SK-N-SH treated with all-trans-retinoic acid at 6 μM for 48 hours (cell line): Measurements from ENCODE around the gene RETREG1.

Experiments
- ATAC-seq: fragments of 200-7000 bp; cut with Tn5 transposase; 3 replicates; pipeline ENCODE4 v1.9.1; 2020; ENCODE audit warnings: mild to moderate bottlenecking, moderate library complexity
- ARNTL ChIP-seq: fragments of 450-650 bp; formaldehyde crosslinking; IDR thresholded peaks from 2 replicates; pipeline ENCODE4 v1.5.0; 2020; ENCODE audit warnings: low read depth, mild to moderate bottlenecking, moderate library complexity, borderline replicate concordance
- BACH2 ChIP-seq: fragments of 250-450 bp; sonication (Bioruptor Pico); IDR thresholded peaks from 2 replicates; pipeline ENCODE4 v1.9.0; 2021; ENCODE audit warnings: mild to moderate bottlenecking, borderline replicate concordance
- CSDC2 ChIP-seq: fragments of 250-450 bp; sonication (Bioruptor Pico); IDR thresholded peaks from 2 replicates; pipeline ENCODE4 v1.5.0; 2020; ENCODE audit warnings: mild to moderate bottlenecking, moderate library complexity
- CSRNP3 ChIP-seq: fragments of 250-450 bp; sonication (Bioruptor Pico); IDR thresholded peaks from 2 replicates; pipeline ENCODE4 v1.5.1; 2021; ENCODE audit warnings: mild to moderate bottlenecking, moderate library complexity
- ESRRG ChIP-seq: fragments of 250-450 bp; sonication (Bioruptor Pico); IDR thresholded peaks from 2 replicates; pipeline ENCODE4 v1.6.1; 2021; ENCODE audit warnings: mild to moderate bottlenecking
- GLIS3 ChIP-seq: fragments of 250-450 bp; sonication (Bioruptor Pico); IDR thresholded peaks from 2 replicates; pipeline ENCODE4 v1.5.0; 2020; ENCODE audit warnings: mild to moderate bottlenecking, moderate library complexity
- ISL1 ChIP-seq: fragments of 250-450 bp; sonication (Bioruptor Pico); IDR thresholded peaks from 2 replicates; pipeline ENCODE4 v2.1.2; 2022; ENCODE audit warnings: mild to moderate bottlenecking, moderate library complexity
- OSR1 ChIP-seq: fragments of 250-450 bp; sonication (Bioruptor Pico); IDR thresholded peaks from 2 replicates; pipeline ENCODE4 v1.8.0; 2022; ENCODE audit warnings: moderate library complexity, mild to moderate bottlenecking, inconsistent platforms
- PPARA ChIP-seq: fragments of 250-450 bp; sonication (Bioruptor Pico); IDR thresholded peaks from 2 replicates; pipeline ENCODE4 v1.5.0; 2020; ENCODE audit warnings: mild to moderate bottlenecking, borderline replicate concordance
- RARB ChIP-seq: fragments of 250-450 bp; sonication (Bioruptor Pico); IDR thresholded peaks from 2 replicates; pipeline ENCODE4 v1.8.0; 2021; ENCODE audit warnings: mild to moderate bottlenecking, moderate library complexity
- SNAI2 ChIP-seq: fragments of 250-450 bp; sonication (Bioruptor Pico); IDR thresholded peaks from 2 replicates; pipeline ENCODE4 v1.5.0; 2020; ENCODE audit warnings: mild to moderate bottlenecking, moderate library complexity
- TOX ChIP-seq: fragments of 250-450 bp; sonication (Bioruptor Pico); IDR thresholded peaks from 2 replicates; pipeline ENCODE4 v1.8.0; 2021; ENCODE audit warnings: mild to moderate bottlenecking, moderate library complexity, borderline replicate concordance
- TSHZ2 ChIP-seq: fragments of 250-450 bp; sonication (Bioruptor Pico); IDR thresholded peaks from 2 replicates; pipeline ENCODE4 v1.5.0; 2020; ENCODE audit warnings: mild to moderate bottlenecking, moderate library complexity
- ZC3H10 ChIP-seq: fragments of 250-450 bp; sonication (Bioruptor Pico); IDR thresholded peaks from 2 replicates; pipeline ENCODE4 v1.5.1; 2021; ENCODE audit warnings: mild to moderate bottlenecking, moderate library complexity
- ZFP3 ChIP-seq: fragments of 250-450 bp; sonication (Bioruptor Pico); IDR thresholded peaks from 2 replicates; pipeline ENCODE4 v1.5.0; 2020; ENCODE audit warnings: mild to moderate bottlenecking, moderate library complexity
- ZNF565 ChIP-seq: fragments of 450-650 bp; formaldehyde crosslinking; conservative IDR thresholded peaks from 2 replicates; pipeline ENCODE4 v1.5.0; 2020; ENCODE audit warnings: low read depth, mild to moderate bottlenecking, moderate library complexity
- ZNF70 ChIP-seq: fragments of 450-650 bp; formaldehyde crosslinking; IDR thresholded peaks from 2 replicates; pipeline ENCODE4 v1.5.0; 2020; ENCODE audit warnings: mild to moderate bottlenecking, moderate library complexity
- ZNF8 ChIP-seq: fragments of 450-650 bp; formaldehyde crosslinking; IDR thresholded peaks from 2 replicates; pipeline ENCODE4 v1.5.0; 2020; ENCODE audit warnings: mild to moderate bottlenecking, moderate library complexity
- TF ChIP-seq, protein P1 (sequence below): fragments of 250-450 bp; sonication (Bioruptor Pico); IDR thresholded peaks from 2 replicates; pipeline ENCODE4 v1.8.0; 2020; ENCODE audit warnings: mild to moderate bottlenecking, moderate library complexity, borderline replicate concordance
- TF ChIP-seq, protein P2 (sequence below): fragments of 250-450 bp; sonication (Bioruptor Pico); IDR thresholded peaks from 2 replicates; pipeline ENCODE4 v1.8.0; 2021; ENCODE audit warnings: low read depth, mild to moderate bottlenecking, moderate library complexity, borderline replicate concordance

RETREG1 gene

GRCh38 chr5:16626696-16627264, 10.0 kb upstream of the RETREG1 start:
- ATAC-seq, result no peak

GRCh38 chr5:16625096-16625495, 8.3 kb upstream of the RETREG1 start:
- no peak for ATAC-seq
- TF ChIP-seq ZNF8 (CRISPR knock-in tag) (no peak), GLIS3 (CRISPR knock-in tag) (no peak), BACH2 (CRISPR knock-in tag) (no peak), CSDC2 (CRISPR knock-in tag) (no peak), ISL1 (CRISPR knock-in tag) (no peak), ZNF565 (no peak), TSHZ2 (no peak), ZFP3 (CRISPR knock-in tag) (no peak), ARNTL (CRISPR knock-in tag) (no peak), RARB (CRISPR knock-in tag) (no peak), OSR1 (no peak)
- TF ChIP-seq, protein P1, sequence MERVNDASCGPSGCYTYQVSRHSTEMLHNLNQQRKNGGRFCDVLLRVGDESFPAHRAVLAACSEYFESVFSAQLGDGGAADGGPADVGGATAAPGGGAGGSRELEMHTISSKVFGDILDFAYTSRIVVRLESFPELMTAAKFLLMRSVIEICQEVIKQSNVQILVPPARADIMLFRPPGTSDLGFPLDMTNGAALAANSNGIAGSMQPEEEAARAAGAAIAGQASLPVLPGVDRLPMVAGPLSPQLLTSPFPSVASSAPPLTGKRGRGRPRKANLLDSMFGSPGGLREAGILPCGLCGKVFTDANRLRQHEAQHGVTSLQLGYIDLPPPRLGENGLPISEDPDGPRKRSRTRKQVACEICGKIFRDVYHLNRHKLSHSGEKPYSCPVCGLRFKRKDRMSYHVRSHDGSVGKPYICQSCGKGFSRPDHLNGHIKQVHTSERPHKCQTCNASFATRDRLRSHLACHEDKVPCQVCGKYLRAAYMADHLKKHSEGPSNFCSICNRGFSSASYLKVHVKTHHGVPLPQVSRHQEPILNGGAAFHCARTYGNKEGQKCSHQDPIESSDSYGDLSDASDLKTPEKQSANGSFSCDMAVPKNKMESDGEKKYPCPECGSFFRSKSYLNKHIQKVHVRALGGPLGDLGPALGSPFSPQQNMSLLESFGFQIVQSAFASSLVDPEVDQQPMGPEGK (CRISPR knock-in tag), result no peak

More at GRCh38 chr5:16626696-16627264, 10.0 kb upstream of the RETREG1 start:
- TF ChIP-seq, protein P1 (CRISPR knock-in tag), result no peak
- TF ChIP-seq CSRNP3 (CRISPR knock-in tag), result no peak
- no peak for TF ChIP-seq ESRRG (CRISPR knock-in tag)
- TF ChIP-seq ZC3H10, result no peak
- TF ChIP-seq, protein P2, sequence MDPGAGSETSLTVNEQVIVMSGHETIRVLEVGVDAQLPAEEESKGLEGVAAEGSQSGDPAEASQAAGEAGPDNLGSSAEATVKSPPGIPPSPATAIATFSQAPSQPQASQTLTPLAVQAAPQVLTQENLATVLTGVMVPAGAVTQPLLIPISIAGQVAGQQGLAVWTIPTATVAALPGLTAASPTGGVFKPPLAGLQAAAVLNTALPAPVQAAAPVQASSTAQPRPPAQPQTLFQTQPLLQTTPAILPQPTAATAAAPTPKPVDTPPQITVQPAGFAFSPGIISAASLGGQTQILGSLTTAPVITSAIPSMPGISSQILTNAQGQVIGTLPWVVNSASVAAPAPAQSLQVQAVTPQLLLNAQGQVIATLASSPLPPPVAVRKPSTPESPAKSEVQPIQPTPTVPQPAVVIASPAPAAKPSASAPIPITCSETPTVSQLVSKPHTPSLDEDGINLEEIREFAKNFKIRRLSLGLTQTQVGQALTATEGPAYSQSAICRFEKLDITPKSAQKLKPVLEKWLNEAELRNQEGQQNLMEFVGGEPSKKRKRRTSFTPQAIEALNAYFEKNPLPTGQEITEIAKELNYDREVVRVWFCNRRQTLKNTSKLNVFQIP (CRISPR knock-in tag), result no peak
- TF ChIP-seq GLIS3 (CRISPR knock-in tag), result no peak
- no peak for TF ChIP-seq CSDC2 (CRISPR knock-in tag)
- TF ChIP-seq ZFP3 (CRISPR knock-in tag), result no peak
- no peak for TF ChIP-seq ARNTL (CRISPR knock-in tag)
- TF ChIP-seq ZNF70 (CRISPR knock-in tag), result no peak
- TF ChIP-seq OSR1, result no peak
- TF ChIP-seq PPARA (CRISPR knock-in tag), result no peak
- no peak for TF ChIP-seq BACH2 (CRISPR knock-in tag)
- TF ChIP-seq SNAI2 (CRISPR knock-in tag), result no peak
- TF ChIP-seq TOX (CRISPR knock-in tag), result no peak
- no peak for TF ChIP-seq RARB (CRISPR knock-in tag)
- no peak for TF ChIP-seq ZNF8 (CRISPR knock-in tag)
- TF ChIP-seq TSHZ2, result no peak
- TF ChIP-seq ZNF565, result no peak
- no peak for TF ChIP-seq ISL1 (CRISPR knock-in tag)
- TF ChIP-seq, all 23 proteins: peak for 0
